ENCODE measurements around the gene ADAP1.
"Not testable (repeated sequence)": the region's sequence is repeated elsewhere in the genome, so short reads cannot be mapped to it uniquely, and the experiment has no call there.

GRCh38 chr7:943793-944192 lies 10.7 kb downstream of the ADAP1 start:
- TF ChIP-seq, protein P1, sequence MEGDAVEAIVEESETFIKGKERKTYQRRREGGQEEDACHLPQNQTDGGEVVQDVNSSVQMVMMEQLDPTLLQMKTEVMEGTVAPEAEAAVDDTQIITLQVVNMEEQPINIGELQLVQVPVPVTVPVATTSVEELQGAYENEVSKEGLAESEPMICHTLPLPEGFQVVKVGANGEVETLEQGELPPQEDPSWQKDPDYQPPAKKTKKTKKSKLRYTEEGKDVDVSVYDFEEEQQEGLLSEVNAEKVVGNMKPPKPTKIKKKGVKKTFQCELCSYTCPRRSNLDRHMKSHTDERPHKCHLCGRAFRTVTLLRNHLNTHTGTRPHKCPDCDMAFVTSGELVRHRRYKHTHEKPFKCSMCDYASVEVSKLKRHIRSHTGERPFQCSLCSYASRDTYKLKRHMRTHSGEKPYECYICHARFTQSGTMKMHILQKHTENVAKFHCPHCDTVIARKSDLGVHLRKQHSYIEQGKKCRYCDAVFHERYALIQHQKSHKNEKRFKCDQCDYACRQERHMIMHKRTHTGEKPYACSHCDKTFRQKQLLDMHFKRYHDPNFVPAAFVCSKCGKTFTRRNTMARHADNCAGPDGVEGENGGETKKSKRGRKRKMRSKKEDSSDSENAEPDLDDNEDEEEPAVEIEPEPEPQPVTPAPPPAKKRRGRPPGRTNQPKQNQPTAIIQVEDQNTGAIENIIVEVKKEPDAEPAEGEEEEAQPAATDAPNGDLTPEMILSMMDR (IDR thresholded peaks at IDR 0.05) = not testable (repeated sequence)
- TF ChIP-seq POLR2A, POLR2AphosphoS5, EP300 (IDR thresholded peaks at IDR 0.05): not testable (repeated sequence)
